K562 (cell line): ENCODE results near the gene CD38. TPM values are rescaled to one million over a fixed set of nuclear protein-coding genes. Genes with fewer than 3 reads are reported as not detected.
"Not testable (repeated sequence)": the region's sequence is repeated elsewhere in the genome, so short reads cannot be mapped to it uniquely, and the experiment has no call there.

Source experiments
- ATAC-seq: fragments of 200-7000 bp; cut with Tn5 transposase; 3 replicates; pipeline ENCODE4 v1.9.1; 2020; ENCODE audit warnings: moderate library complexity
- BruUV-seq: library from RNA; stranded (reverse); fragments of 400-500 nt; replicated peaks from 2 replicates; lab custom pipeline; 2021; lab: Mats Ljungman, UMichigan
- CTCF ChIA-PET: fragments of 300-600 bp; formaldehyde crosslinking; extraction: SDS; loops from one replicate; lab custom pipeline; 2021; ENCODE audit warnings: low intra/inter-chr PET ratio; lab: Yijun Ruan, JAX
- POLR2A ChIA-PET: fragments of 300-600, 350-650 bp; sonication (Branson Sonifier 250); formaldehyde crosslinking; extraction: SDS; loops from one replicate; lab custom pipeline; 2021; ENCODE audit warnings: antibody characterized with exemption, inconsistent platforms; lab: Yijun Ruan, JAX
- DNase-seq, 4 experiments: peaks; one replicate each; pipeline versions ENCODE4 v3.0.0 to v3.0.0-alpha.2; 2011 to 2018; ENCODE audit warnings: low spot score in 3 of 4, mixed read lengths in 3 of 4; ENCODE audit errors: extremely low read depth in 1 of 4
- FAIRE-seq: peaks from 2 replicates; lab custom pipeline; 2011; peaks lifted over from hg19 to GRCh38; lab: Jason Lieb, UNC
- H2AFZ ChIP-seq: 2 replicates; pipeline ENCODE4 v1.6.0; 2011; ENCODE audit warnings: low read depth, low read length, control low read depth, inconsistent platforms
- H3K27ac ChIP-seq: fragments of 200-600 bp; 3 replicates; pipeline ENCODE4 v1.8.0; 2011; ENCODE audit warnings: low read depth, mild to moderate bottlenecking, control low read depth, inconsistent platforms, low read length, moderate library complexity, mixed read lengths; ENCODE audit errors: extremely low read depth
- H3K27me3 ChIP-seq, 2 experiments: fragments of 300-600 bp in 1 of 2; 2 replicates in 1 of 2; 3 replicates in 1 of 2; pipeline versions ENCODE4 v1.6.0 to v1.8.0; 2011; ENCODE audit warnings: inconsistent platforms in 2 of 2, low read length in 2 of 2, mild to moderate bottlenecking in 1 of 2, mixed read lengths in 1 of 2, moderate library complexity in 1 of 2; ENCODE audit not compliant: control insufficient read depth in 2 of 2, insufficient read depth in 2 of 2
- H3K36me3 ChIP-seq: fragments of 300-600 bp; 3 replicates; pipeline ENCODE4 v1.8.0; 2011; ENCODE audit warnings: mild to moderate bottlenecking, low read length, inconsistent platforms; ENCODE audit not compliant: control insufficient read depth, insufficient read depth
- H3K4me1 ChIP-seq, 2 experiments: fragments of 200-600 bp in 1 of 2; replicated peaks in 1 of 2; 2 replicates in 1 of 2; 3 replicates in 1 of 2; pipeline versions ENCODE4 v1.5.1 to v1.8.0; 2011; ENCODE audit warnings: inconsistent platforms in 2 of 2, low read length in 2 of 2, mild to moderate bottlenecking in 1 of 2, mixed read lengths in 1 of 2, moderate library complexity in 1 of 2; ENCODE audit not compliant: control insufficient read depth in 2 of 2, insufficient read depth in 2 of 2
- H3K4me2 ChIP-seq: 2 replicates; pipeline ENCODE4 v1.6.1; 2011; ENCODE audit warnings: low read length, control low read depth, inconsistent platforms, mixed read lengths; ENCODE audit not compliant: insufficient read depth
- H3K4me3 ChIP-seq: fragments of 200-600 bp; sonication (generic), shearing (Covaris generic); 2 replicates; pipeline ENCODE4 v1.5.1; 2016; ENCODE audit warnings: control low read depth, inconsistent platforms
- H3K79me2 ChIP-seq: fragments of 200-600 bp; 3 replicates; pipeline ENCODE4 v1.8.0; 2011; ENCODE audit warnings: low read length, inconsistent platforms; ENCODE audit not compliant: control insufficient read depth, insufficient read depth
- H3K9ac ChIP-seq, 2 experiments: 2 replicates each; pipeline versions ENCODE4 v1.6.0 to v1.6.1; 2011; ENCODE audit warnings: low read depth in 2 of 2, low read length in 2 of 2, control low read depth in 1 of 2, inconsistent platforms in 1 of 2, mild to moderate bottlenecking in 1 of 2, mixed read lengths in 1 of 2; ENCODE audit not compliant: insufficient read depth in 1 of 2
- H3K9me1 ChIP-seq: one replicate; pipeline ENCODE4 v1.6.0; 2011; ENCODE audit warnings: inconsistent platforms, mild to moderate bottlenecking, low read length, moderate library complexity; ENCODE audit not compliant: control insufficient read depth, insufficient read depth
- H3K9me3 ChIP-seq: replicated peaks from 2 replicates; pipeline ENCODE4 v1.5.1; 2011; ENCODE audit warnings: low read depth, low read length, inconsistent platforms; ENCODE audit not compliant: control insufficient read depth, insufficient read depth
- H4K20me1 ChIP-seq: replicated peaks from 2 replicates; pipeline ENCODE4 v1.6.1; 2011; ENCODE audit warnings: low read length, inconsistent platforms, mixed read lengths; ENCODE audit not compliant: control insufficient read depth, insufficient read depth
- ADNP ChIP-seq: fragments of 200-800 bp; sonication (Bioruptor generic); IDR thresholded peaks from 2 replicates; pipeline ENCODE4 v1.6.1; 2016; ENCODE audit warnings: missing genetic modification characterization, missing compliant biosample characterization
- ATF1 ChIP-seq, 2 experiments: fragments of 450-650 bp in 1 of 2; IDR thresholded peaks; 2 replicates each; pipeline ENCODE4 v1.6.1; 2016; ENCODE audit warnings: missing compliant biosample characterization in 1 of 2, missing genetic modification characterization in 1 of 2
- DNMT1 ChIP-seq: fragments of 450-650 bp; IDR thresholded peaks from 2 replicates; pipeline ENCODE4 v1.6.1; 2016; ENCODE audit warnings: antibody characterized with exemption, mild to moderate bottlenecking
- EGR1 ChIP-seq: fragments of 450-650 bp; conservative IDR thresholded peaks from 2 replicates; pipeline ENCODE4 v1.6.1; 2017; ENCODE audit warnings: mild to moderate bottlenecking
- MAFG ChIP-seq: fragments of 450-650 bp; conservative IDR thresholded peaks from 2 replicates; pipeline ENCODE4 v1.6.1; 2016; ENCODE audit warnings: missing genetic modification characterization, missing compliant biosample characterization
- MEF2D ChIP-seq: conservative IDR thresholded peaks from 2 replicates; pipeline ENCODE4 v1.6.1; 2016; ENCODE audit warnings: low read depth, missing genetic modification characterization, missing compliant biosample characterization
- NFIC ChIP-seq: fragments of 450-650 bp; IDR thresholded peaks from 2 replicates; pipeline ENCODE4 v1.6.1; 2017; ENCODE audit warnings: mild to moderate bottlenecking, inconsistent platforms
- NFRKB ChIP-seq: fragments of 450-650 bp; IDR thresholded peaks from 2 replicates; pipeline ENCODE4 v1.6.1; 2016; ENCODE audit warnings: low read depth
- NFYB ChIP-seq: IDR thresholded peaks from 2 replicates; pipeline ENCODE4 v1.6.1; 2011; ENCODE audit warnings: mild to moderate bottlenecking, moderate library complexity; ENCODE audit not compliant: insufficient read length; ENCODE audit errors: extremely low read depth
- PHF20 ChIP-seq: fragments of 450-650 bp; IDR thresholded peaks from 2 replicates; pipeline ENCODE4 v1.6.1; 2018; ENCODE audit not compliant: partially characterized antibody
- SNIP1 ChIP-seq: fragments of 450-650 bp; IDR thresholded peaks from 2 replicates; pipeline ENCODE4 v1.7.1; 2017; ENCODE audit warnings: low read depth, mild to moderate bottlenecking
- ZNF316 ChIP-seq: fragments of 450-650 bp; IDR thresholded peaks from 2 replicates; pipeline ENCODE4 v1.6.1; 2016
- WGBS: fragments of 100-300 bp; shearing (Covaris generic); methylation state at CpG from one replicate; pipeline ENCODE4 v1.1.6; 2016; ENCODE audit warnings: low coverage, mixed read lengths; ENCODE audit not compliant: insufficient coverage; ENCODE audit errors: missing lambda C conversion rate; 5-methylcytosine and 5-hydroxymethylcytosine counted together
- in situ Hi-C: fragments of 300-500 bp; cut with MboI; formaldehyde crosslinking; loops from 4 replicates; pipeline ENCODE4 v1.15.0; 2018; ENCODE audit warnings: inconsistent platforms, mixed read lengths
- intact Hi-C: fragments of 100-400 bp; cut with micrococcal nuclease; formaldehyde crosslinking; loops from 2 replicates; pipeline ENCODE4 v1.14.2; 2022
- polyA plus RNA-seq, 8 experiments: library from polyadenylated mRNA; depleted of rRNA in 4 of 8; stranded (reverse) in 5 of 8; unstranded in 3 of 8; fragments of >200 nt; fragmentation: Nextera tagmentation in 2 of 8; fragmentation: Illumina TruSeq in 1 of 8; extraction: Ambion mirVana in 2 of 8; extraction: Trizol in 1 of 8; gene quantifications; 2 replicates each; pipeline versions ENCODE4 v1.2.1 to v1.2.3, GENCODE V29; 2011 to 2014; ENCODE audit warnings: inconsistent platforms in 1 of 8, missing spikeins in 1 of 8
- total RNA-seq, 7 experiments: library from RNA; depleted of rRNA in 6 of 7; stranded (reverse); fragments of >200 nt in 6 of 7; fragmentation: Illumina TruSeq in 2 of 7; extraction: Trizol in 2 of 7; gene quantifications; 2 replicates each; pipeline versions ENCODE4 v1.2.1 to v1.2.3, GENCODE V29; 2011 to 2021; ENCODE audit warnings: low replicate concordance in 1 of 7
- TF ChIP-seq, protein P1 (sequence below): sonication (generic); formaldehyde crosslinking; IDR thresholded peaks from 2 replicates; pipeline ENCODE4 v1.8.0; 2022; ENCODE audit warnings: mild to moderate bottlenecking, missing genetic modification reagents
- TF ChIP-seq, protein P2 (sequence below): fragments of 250-450 bp; sonication (Bioruptor Pico); IDR thresholded peaks from 2 replicates; pipeline ENCODE4 v1.8.0; 2022; ENCODE audit warnings: moderate library complexity, mild to moderate bottlenecking, inconsistent platforms

The CD38 gene
- total and polyA plus RNA-seq, 9 of the 15 experiments (the other 6 are each of a cell fraction or from before 2014, with no cell fraction given), result 0.04 to 0.06 (median 0.04) TPM; not detected in 5

DNA sequence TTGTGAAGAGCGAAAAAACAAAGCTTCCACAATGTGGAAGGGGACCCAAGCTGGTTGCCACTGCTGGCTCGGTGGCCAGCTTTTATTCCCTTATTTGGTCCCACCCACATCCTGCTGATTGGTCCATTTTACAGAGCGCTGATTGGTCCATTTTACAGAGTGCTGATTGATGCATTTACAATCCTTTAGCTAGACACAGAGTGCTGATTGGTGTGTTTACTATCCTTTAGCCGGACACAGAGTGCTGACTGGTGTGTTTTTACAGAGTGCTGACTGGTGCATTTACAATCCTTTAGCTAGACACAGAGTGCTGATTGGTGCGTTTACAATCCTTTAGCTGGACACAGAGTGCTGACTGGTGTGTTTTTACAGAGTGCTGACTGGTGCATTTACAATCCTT lies 45.1 kb upstream of the CD38 start:
- BruUV-seq, in situ Hi-C loops, CTCF ChIA-PET, FAIRE-seq, H3K79me2 ChIP-seq, H3K9me3 ChIP-seq, H3K4me1 ChIP-seq, POLR2A ChIA-PET, H3K27ac ChIP-seq: not testable (repeated sequence)
- WGBS, result 1% methylated on average over 5 of the region's 5 CpGs
- TF ChIP-seq MAFG (tag), result 0 out of 2 replicates have a peak, but pooled peaks have one; percentile 19
- peak; percentile 50 for TF ChIP-seq ZNF316
- TF ChIP-seq NFYB, result peak; percentile 55
- TF ChIP-seq, all 486 proteins: peak for 3; not testable (repeated sequence) for 483
- H3K36me3 ChIP-seq, H3K4me3 ChIP-seq, H4K20me1 ChIP-seq, DNase-seq, H2AFZ ChIP-seq, H3K9ac ChIP-seq, H3K4me2 ChIP-seq, H3K9me1 ChIP-seq, ATAC-seq: not testable (repeated sequence)
- intact Hi-C loops, result loop anchor here (5.0 kb wide), 1 partner anchor 269 kb away; no protein-coding TSS in a partner anchor
- H3K27me3 ChIP-seq, result peaks cover 15 to 28% of the 10 kb centered on the region in 2 experiments

DNA sequence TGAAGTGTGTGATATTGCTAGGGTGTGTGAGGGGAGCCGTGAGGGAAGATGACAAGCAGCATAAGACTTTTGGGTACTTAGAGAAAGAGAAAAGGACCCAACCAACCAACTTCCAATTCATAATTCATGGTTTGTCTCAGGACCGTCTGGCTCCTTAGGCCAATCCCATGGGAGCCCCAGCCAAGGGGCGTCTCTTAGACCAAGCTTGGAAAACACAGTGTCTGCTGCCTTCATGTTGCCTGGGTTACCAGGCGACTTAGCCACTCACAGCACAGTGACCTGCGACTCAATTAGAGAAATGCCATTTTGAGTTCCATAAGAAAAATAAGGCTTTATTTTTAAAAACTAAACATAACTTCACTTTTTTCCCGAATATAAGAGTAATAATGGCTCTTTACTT lies 42.6 kb upstream of the CD38 start:
- no peaks in the 10 kb centered on the region for H3K79me2 ChIP-seq
- BruUV-seq, result no TSS peak
- H3K4me2 ChIP-seq, result no peak overlapping the region
- DNase-seq, result no peak
- in situ Hi-C loops (no loop called here), intact Hi-C loops (no loop called here)
- ChIA-PET CTCF (no interaction called here), POLR2A (no interaction called here)
- ATAC-seq, result no peak
- H4K20me1 ChIP-seq, result no peaks in the 10 kb centered on the region
- no peak overlapping the region for H3K27ac ChIP-seq
- H3K27me3 ChIP-seq, result peaks cover 18 to 28% of the 10 kb centered on the region in 2 experiments
- H3K36me3 ChIP-seq, result no peaks in the 10 kb centered on the region
- no peak for FAIRE-seq
- H3K9me3 ChIP-seq, result no peaks in the 10 kb centered on the region
- H2AFZ ChIP-seq, result no peak overlapping the region
- no peaks in the 10 kb centered on the region for H3K9me1 ChIP-seq
- no peaks in the 10 kb centered on the region for H3K4me1 ChIP-seq
- H3K4me3 ChIP-seq, result no peak overlapping the region
- 0% methylated on average over 6 of the region's 6 CpGs for WGBS
- H3K9ac ChIP-seq, result no peak overlapping the region
- TF ChIP-seq, protein P1, sequence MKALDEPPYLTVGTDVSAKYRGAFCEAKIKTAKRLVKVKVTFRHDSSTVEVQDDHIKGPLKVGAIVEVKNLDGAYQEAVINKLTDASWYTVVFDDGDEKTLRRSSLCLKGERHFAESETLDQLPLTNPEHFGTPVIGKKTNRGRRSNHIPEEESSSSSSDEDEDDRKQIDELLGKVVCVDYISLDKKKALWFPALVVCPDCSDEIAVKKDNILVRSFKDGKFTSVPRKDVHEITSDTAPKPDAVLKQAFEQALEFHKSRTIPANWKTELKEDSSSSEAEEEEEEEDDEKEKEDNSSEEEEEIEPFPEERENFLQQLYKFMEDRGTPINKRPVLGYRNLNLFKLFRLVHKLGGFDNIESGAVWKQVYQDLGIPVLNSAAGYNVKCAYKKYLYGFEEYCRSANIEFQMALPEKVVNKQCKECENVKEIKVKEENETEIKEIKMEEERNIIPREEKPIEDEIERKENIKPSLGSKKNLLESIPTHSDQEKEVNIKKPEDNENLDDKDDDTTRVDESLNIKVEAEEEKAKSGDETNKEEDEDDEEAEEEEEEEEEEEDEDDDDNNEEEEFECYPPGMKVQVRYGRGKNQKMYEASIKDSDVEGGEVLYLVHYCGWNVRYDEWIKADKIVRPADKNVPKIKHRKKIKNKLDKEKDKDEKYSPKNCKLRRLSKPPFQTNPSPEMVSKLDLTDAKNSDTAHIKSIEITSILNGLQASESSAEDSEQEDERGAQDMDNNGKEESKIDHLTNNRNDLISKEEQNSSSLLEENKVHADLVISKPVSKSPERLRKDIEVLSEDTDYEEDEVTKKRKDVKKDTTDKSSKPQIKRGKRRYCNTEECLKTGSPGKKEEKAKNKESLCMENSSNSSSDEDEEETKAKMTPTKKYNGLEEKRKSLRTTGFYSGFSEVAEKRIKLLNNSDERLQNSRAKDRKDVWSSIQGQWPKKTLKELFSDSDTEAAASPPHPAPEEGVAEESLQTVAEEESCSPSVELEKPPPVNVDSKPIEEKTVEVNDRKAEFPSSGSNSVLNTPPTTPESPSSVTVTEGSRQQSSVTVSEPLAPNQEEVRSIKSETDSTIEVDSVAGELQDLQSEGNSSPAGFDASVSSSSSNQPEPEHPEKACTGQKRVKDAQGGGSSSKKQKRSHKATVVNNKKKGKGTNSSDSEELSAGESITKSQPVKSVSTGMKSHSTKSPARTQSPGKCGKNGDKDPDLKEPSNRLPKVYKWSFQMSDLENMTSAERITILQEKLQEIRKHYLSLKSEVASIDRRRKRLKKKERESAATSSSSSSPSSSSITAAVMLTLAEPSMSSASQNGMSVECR (CRISPR knock-in tag), result no peak
- no peak for TF ChIP-seq DNMT1
- no peak for TF ChIP-seq MEF2D (tag)
- TF ChIP-seq PHF20, result no peak
- TF ChIP-seq EGR1, result no peak
- TF ChIP-seq SNIP1, result no peak
- TF ChIP-seq, protein P2, sequence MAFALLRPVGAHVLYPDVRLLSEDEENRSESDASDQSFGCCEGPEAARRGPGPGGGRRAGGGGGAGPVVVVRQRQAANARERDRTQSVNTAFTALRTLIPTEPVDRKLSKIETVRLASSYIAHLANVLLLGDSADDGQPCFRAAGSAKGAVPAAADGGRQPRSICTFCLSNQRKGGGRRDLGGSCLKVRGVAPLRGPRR, result no peak
- no peak for TF ChIP-seq NFIC
- TF ChIP-seq ADNP (tag), result no peak
- no peak for TF ChIP-seq ATF1 (CRISPR knock-in tag; IDR thresholded peaks at IDR 0.05)
- no peak for TF ChIP-seq ATF1 (tag; IDR thresholded peaks at IDR 0.05)
- TF ChIP-seq NFRKB, result no peak
